Activated CD8-positive, alpha-beta memory T cell treated with anti-CD3 and anti-CD28 coated beads for 4 hours (primary cell): Measurements from ENCODE around the gene EEF2.
"Not testable (repeated sequence)": the region's sequence is repeated elsewhere in the genome, so short reads cannot be mapped to it uniquely, and the experiment has no call there.

Source experiments
- DNase-seq, 2 donors: peaks; one replicate each; pipeline ENCODE4 v3.0.0-alpha.2; 2020; ENCODE audit warnings: low read depth in 2 of 2

Gene EEF2

GRCh38 chr19:3968556-3969434 is 16.5 kb downstream of the EEF2 start:
- DNase-seq: no peak

- not testable (repeated sequence) for DNase-seq
Measured at GRCh38 chr19:3967983-3968382, 17.3 kb downstream of the EEF2 start.

GRCh38 chr19:3966051-3967017 is 18.9 kb downstream of the EEF2 start:
- DNase-seq: no peak

- DNase-seq: no peak
Measured at GRCh38 chr19:3964256-3965194, 20.7 kb downstream of the EEF2 start.

- no peak for DNase-seq
Measured at GRCh38 chr19:3963458-3964255, 21.6 kb downstream of the EEF2 start.

GRCh38 chr19:3961007-3961406 is 24.3 kb downstream of the EEF2 start:
- no peak for DNase-seq

- DNase-seq: no peak
Measured at GRCh38 chr19:3959766-3960131, 25.5 kb downstream of the EEF2 start.

GRCh38 chr19:3958836-3959765 is 26.2 kb downstream of the EEF2 start:
- no peak for DNase-seq

GRCh38 chr19:3955688-3956087 is 29.6 kb downstream of the EEF2 start:
- DNase-seq: no peak

- not testable (repeated sequence) for DNase-seq
Measured at GRCh38 chr19:3955276-3955675, 30.0 kb downstream of the EEF2 start.

GRCh38 chr19:3954107-3954506 is 31.2 kb downstream of the EEF2 start:
- no peak for DNase-seq

- DNase-seq: not testable (repeated sequence)
Measured at GRCh38 chr19:3952755-3953276, 32.4 kb downstream of the EEF2 start.

- DNase-seq: no peak
Measured at GRCh38 chr19:3950871-3951861, 34.1 kb downstream of the EEF2 start.

GRCh38 chr19:3949997-3950859 is 35.0 kb downstream of the EEF2 start:
- no peak for DNase-seq

GRCh38 chr19:3949294-3949693 is 36.0 kb downstream of the EEF2 start:
- no peak for DNase-seq

GRCh38 chr19:3947316-3947933 is 37.8 kb downstream of the EEF2 start:
- DNase-seq: not testable (repeated sequence)

- DNase-seq: no peak
Measured at GRCh38 chr19:3945838-3946237, 39.4 kb downstream of the EEF2 start.
